Urothelium cell line (cell line): ENCODE results near the gene SPAG16.

Experiments
- DNase-seq: peaks from one replicate; pipeline ENCODE4 v3.0.0; 2011; ENCODE audit warnings: low spot score, mixed read lengths
- FAIRE-seq: peaks from 2 replicates; lab custom pipeline; 2011; peaks lifted over from hg19 to GRCh38; lab: Jason Lieb, UNC

Gene SPAG16

DNA sequence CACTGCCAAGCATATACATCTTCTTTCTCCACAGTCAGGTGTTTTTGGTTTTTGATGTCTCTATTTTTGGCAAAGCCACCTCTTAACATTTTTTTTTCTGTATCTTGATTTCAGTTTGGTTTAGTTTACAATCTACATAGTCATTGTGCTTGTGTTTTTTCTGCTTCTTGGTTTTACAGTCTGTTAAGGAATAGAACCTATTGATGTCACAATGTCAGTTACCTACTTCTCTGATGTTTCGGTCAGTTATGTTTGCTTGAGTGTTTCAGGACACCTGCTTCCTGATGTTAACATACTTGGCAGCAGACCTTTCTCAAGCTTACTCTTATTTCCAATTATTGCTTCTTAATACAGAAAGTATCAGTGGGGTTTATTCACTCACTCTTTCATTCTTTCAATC, 253.3 kb downstream of the SPAG16 start:
- FAIRE-seq (no peak), DNase-seq (no peak)

DNA sequence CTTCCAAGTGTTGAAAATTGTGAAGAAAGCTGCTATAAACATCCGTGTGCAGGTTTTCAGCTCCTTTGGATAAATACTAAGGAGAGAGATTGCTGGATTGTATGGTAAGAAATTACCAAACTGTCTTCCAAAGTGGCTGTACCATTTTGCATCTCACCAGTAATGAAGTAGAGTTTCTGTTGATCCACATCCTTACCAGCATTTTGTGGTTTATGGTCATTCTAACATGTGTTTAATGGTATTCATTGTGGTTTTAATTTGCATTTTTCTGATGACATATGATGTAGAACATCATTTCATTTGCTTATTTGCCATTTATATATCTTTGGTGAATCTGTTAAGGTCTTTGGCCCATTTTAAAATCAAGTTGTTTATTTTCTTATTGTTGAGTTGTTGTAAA, 260.7 kb downstream of the SPAG16 start:
- FAIRE-seq (no peak), DNase-seq (no peak)

DNA sequence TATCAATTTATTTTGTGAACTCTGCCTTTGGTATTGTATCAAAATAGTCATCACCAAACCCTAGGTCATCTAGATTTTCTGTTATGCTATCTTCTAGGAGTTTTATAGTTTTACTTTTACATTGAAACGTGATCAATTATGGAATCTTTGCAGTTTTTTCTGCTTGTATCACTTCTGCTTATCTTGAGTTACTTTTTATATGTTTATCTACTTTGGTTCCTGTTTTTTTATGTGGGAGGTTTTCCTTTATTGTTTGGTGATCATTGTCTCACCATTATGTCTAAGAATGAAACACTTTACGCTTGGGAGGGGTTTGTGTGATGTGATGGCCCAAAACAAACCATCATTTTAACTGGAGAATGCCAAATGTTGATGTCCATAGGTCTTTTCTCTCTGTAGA, 261.2 kb downstream of the SPAG16 start:
- DNase-seq (no peak), FAIRE-seq (no peak)

DNA sequence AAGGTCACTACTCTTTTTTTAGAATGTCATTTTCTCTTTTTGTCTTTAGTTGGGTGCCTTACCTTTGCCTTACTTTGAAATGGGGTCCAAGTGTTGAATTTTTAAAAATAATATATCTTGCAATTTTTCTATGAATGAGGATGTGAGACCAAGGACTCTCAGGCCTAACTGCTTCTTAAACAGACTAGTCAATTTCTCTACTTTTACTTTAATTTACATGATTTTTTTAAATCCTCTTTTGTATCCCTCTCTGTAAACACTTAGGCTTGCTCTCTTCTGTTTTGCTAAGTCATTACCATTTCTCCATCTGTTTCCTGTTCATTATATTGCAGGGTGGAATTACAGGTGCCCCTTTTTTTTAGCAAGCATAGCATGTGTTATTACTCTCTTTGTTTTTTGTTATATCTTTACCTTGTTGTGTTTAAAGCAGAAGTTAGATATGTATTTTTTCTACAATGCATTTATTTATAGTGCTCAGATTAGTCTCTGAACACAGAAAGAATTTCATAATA, 261.8 kb downstream of the SPAG16 start:
- FAIRE-seq = no peak
- DNase-seq = no peak

DNA sequence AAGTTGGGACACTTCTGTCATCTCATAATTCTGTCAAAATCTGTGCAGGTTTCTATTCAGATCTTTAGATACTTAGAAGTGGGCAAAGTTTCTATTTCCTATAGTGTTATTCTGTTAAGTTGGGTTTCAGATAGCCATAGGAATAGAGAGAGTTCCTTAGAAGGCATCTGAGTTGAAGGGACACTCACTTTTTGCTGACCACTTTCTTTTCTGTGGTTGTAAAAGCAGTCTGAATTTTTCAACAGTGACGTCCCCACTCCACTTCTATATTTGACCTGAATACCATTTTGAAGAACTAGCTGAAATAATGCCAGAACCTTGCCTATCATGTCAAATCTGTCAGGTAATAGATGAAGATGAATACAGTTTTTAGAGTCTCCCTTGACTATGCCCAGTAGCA, 267.3 kb downstream of the SPAG16 start:
- no peak for FAIRE-seq
- DNase-seq = no peak

DNA sequence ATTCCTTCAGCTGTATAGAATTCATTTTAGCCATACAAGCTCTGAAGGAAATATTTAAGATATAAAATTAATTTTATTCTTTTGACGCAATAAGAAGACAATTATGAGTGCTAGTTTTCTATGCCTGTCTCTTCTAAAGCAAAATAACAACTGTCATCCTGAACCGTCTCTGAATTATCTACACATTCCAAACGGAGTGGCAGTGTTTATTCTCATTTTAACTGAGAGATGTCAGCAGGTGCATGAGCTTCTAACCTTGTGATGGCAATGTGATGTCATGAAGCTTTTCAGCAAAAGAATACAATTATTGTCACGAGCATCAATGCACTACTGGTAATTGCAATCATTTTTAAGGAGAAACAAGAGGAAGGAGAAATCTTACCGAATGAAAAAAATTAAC, 274.8 kb downstream of the SPAG16 start:
- DNase-seq (no peak), FAIRE-seq (no peak)

DNA sequence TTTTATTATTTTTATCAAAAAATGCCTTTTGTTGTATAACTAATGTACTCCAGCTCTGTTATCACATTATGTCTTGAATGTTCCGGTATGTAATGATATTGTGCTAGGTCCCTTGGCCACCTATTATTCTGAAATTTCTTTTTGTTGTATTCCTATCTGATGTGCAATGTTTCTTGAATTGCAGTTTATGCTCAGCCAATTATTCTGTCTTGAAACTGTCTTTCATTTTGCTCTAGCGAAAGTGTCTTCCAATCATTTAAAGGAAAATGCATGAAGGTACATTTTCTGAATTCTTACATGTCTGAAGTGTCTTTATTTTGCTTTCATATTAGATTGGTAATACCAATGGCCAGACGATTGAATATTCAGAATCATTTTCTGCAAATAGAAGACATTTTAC, 277.5 kb downstream of the SPAG16 start:
- DNase-seq = no peak
- no peak for FAIRE-seq

DNA sequence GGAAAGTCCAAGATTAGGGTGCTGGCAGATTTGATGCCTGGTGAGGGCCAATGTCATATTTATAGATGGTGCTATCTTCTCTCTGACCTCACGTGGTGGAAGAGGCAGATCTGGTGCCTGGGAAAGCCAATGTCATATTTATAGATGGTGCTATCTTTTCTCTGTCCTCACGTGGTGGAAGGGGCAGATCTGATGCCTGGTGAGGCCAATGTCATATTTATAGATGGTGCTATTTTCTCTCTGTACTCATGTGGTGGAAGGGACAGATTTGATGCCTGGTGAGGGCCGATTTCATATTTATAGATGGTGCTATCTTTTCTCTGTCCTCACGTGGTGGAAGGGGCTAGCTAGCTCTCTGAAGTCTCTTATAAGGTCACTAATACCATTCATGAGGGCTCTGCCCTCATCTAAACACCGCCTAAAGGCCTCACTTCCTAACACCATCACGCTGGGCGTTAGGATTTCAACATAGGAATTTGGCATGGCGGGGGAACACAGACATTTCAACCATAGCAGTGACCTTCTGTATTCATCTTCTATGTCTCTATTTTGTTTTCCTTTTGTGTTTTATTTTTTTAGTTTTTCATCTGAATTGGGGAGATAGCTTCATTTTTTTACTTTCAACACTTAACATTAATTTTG, 278.4 kb downstream of the SPAG16 start:
- FAIRE-seq (no peak), DNase-seq (no peak)

DNA sequence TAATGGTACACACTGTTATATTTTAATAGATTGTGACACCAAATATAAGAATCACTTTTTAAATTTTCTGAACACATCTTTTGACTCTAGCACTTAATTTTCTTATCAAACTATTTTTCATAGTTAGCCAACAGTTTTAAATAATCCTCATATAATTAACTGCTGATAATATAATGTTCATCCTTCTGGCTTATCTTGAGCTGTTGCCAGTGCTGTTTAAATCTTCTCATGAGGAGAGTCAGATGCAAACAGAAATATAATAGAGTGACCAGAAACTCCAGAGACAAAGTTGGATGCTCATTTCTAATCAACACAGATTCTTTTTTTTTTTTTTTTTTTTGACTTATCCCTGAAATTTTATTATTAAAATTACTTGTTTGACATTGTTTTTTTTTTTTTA, 282.6 kb downstream of the SPAG16 start:
- FAIRE-seq (no peak), DNase-seq (no peak)

DNA sequence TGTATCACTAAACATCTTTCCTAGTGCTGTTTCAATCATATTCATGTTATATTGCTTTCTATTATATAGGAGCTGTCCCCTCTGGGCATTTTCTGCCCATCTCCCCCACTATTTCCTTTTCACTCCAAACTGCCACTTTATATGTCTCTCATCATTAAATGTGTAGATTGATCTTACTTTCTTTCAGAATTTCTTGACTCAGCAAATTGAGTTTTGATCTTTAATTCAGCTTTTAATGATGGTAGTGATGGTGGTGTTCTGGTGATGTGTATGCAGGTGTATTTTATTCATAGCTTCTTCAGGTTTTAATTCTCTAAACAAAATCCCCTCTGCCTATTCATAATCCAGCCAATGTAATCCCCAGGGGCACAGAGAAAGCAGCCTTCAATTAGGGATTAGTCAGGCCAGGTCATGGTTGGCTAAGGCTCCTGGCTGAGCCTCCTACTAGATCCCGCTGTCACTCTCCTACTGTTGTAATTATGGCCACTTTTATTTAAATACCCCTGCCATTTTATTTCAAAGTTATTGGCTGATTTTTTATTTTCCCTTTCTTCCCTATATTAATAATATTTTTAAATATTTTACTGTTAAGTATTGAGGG, 325.4 kb downstream of the SPAG16 start:
- FAIRE-seq (no peak), DNase-seq (no peak)

DNA sequence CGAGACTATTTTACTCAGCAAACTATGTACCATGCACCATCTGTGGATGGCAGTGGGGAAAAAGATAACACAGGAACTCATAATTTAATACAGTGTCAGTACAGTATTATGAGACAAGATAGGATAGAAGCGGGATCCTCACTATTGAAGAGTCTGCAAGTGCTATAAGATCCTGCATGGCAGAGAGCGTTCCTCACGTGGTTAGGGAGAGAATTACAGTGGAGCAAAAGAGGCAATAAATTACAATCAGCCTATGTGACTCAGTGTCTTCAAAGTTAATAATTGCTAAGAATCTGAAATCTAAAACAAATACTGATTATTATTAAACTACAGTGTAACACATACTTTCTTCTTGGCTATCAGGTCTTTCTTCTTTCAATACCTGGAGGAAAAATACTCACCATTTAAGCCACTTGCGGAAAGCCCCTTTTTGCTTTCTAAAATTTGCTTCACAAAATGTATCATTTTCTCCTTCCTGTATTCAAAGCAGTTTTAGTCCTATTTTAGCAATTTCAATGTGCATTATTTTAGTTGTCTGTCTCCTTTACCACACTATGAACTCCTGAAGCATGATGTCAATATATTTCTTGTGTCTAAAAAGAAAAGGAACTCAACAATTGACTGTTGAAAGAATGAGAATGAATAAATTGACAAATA, 342.9 kb downstream of the SPAG16 start:
- no peak for DNase-seq
- FAIRE-seq = no peak

DNA sequence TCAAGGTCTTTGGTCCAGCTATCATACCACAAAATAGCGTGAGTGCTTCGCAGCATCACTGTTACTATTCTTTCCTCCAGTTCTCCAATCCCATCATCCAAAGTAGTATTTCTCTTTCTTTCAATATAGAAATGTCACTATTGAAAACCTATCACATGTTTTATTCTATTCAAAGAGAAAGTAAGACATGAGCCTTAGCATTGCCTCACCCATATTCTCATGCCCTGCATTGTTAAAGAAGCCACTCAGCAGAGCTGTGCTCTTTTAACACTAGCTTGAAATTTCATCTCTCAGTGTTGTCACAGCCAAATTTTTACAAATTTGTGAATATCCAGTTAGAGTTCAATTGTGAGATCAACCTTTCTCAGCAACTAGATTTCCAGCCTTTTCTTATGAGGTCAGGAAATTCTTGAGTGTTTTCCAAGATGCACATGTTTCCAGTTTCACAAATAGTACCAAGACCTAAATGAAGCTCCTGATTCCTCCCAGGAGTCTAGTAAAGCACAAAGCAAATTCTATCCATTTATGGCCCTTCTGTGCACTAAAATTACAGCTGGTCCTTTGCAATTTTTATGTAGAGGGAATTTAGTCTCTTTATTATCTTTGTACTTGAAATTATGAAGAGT, 343.7 kb downstream of the SPAG16 start:
- DNase-seq = no peak
- FAIRE-seq = no peak

DNA sequence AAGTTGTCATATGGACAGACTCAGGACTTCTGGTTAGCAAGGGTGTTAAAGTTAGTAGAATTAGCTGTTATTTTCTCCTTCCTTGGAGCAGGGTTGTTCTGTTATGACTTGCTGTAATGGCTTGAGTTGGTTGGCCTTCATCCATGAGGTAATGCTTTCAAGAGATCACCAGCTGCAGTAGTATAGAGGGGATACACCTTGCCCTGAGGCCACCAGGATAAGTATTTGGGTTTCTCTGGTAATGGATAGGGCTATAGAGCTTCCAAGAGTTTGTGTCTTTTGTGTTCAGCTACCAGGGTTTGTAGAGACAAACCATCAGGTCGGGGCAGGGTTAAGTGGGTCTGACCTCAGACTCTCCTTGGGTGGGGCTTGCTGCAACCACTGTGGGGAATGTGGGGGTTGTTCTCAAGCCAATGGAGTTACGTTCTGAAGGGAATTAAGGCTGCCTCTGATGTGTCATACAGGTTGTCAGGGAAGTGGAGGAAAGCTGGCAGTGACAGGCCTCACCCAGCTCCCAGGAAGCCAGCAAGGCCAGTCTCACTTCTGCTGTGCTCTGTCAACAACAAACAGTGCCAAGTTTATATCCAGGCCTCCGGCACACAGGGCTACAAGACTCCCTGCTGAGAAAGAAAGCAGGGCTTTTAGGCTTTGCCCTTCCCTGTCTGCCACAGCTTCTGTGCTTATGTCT, 356.6 kb downstream of the SPAG16 start:
- FAIRE-seq (no peak), DNase-seq (no peak)

DNA sequence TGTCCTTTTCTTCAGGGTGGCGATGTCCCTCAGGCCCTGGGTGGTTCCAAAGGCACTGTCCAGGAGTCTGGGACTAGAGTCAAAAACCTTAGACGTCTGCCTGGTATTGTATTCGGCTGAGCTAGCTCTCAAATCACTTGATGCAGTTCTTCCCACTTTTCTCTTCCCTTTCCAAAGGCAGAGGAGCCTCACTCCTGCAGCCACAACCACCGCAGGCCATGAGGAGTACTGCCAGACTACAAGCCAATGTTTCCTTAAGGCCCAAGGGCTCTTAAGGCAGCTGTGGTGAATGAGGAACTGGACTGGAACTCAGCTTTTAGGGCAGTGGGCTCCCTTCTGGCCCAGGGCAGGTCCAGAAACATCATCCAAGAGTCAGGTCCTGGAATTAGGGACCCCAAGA, 360.7 kb downstream of the SPAG16 start:
- DNase-seq (no peak), FAIRE-seq (no peak)

DNA sequence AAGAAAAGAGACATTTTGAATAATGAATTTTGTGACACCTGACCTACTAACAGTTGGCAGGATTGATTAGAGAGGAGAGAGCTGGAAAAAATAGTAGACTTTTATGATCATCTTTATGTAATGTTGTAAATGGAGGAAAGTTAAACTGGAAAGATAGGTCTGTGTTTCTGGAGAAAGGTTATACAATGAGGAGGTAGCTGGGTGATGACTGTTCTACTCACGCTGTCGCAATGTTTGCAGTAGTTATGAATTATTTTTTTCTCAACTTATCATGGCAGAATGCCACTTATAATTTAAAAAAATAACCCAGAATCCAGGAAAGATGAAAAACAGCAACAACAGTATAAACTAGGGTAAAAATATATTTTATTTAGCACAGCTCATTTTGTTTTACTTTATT, 364.9 kb downstream of the SPAG16 start:
- FAIRE-seq (no peak), DNase-seq (no peak)

DNA sequence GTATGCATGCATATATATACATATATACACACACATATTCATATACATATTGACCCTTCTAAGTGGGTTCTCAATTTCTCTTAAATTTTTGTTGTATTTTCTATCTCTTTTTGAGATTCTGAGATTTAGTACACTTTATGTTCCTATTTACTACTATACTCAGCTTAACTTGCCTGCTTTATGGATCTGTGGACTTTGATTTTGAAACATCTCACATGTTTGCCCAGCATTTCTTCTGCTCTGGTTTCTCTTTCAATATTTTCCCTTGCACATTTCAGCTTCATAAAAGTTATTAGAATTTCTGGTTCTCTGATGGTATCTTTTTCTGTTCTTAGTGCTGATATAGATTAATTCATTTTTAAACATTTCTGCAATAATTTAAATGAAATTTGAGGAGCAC, 380.6 kb downstream of the SPAG16 start:
- DNase-seq = no peak
- FAIRE-seq = no peak

DNA sequence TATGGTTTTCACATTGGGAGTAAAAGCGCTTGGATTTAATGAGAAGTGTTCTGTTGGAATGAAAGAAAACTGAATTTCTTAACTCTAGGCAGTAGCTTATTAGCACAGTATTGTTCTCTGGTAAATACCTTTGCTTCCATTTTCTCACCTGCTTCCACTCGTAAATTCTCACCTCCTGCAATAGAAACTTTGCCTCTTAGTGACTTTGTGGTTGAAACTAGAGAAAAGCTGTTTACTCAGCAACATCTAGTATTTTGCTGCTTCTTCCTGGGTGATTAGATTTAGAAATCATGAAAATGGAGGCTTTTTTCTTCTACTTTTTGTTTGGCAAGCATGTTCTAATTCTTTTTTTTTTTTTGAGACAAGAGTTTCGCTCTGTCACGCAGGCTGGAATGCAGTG, 385.4 kb downstream of the SPAG16 start:
- FAIRE-seq (no peak), DNase-seq (no peak)

DNA sequence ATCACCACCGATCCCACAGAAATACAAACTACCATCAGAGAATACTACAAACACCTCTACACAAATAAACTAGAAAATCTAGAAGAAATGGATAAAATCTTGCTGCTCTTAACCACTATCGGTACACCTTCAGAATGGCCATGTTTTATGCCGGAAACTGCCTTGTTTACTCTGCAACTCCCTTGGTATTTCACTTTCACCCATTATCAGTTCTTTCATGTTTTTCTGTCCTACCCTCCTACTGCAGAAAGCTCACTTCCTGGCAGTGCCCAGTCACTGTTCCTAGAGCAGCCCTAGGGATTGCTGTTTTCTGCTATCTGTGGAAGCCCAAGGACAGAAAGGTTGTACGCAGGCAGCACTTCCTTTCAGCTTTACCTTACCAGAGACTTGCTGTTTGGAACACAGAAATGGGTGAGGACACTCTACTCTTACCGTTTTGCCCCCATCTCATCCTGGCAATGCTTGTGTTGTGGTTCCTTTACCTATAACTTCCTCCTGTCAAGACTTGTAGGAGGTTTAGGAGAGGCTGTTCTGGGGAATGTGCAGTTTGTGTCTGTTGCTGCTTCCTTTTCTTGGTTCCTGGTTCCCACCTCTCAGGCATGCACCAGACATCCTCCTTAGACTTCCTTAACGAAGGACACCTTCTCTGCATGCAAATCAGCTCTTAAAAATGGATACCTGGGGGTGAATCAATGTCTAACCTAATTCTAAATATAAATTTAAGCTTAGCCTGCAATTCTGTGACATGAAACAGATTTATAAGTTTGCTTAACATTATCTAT, 394.4 kb downstream of the SPAG16 start:
- FAIRE-seq (no peak), DNase-seq (peak; percentile 2)

DNA sequence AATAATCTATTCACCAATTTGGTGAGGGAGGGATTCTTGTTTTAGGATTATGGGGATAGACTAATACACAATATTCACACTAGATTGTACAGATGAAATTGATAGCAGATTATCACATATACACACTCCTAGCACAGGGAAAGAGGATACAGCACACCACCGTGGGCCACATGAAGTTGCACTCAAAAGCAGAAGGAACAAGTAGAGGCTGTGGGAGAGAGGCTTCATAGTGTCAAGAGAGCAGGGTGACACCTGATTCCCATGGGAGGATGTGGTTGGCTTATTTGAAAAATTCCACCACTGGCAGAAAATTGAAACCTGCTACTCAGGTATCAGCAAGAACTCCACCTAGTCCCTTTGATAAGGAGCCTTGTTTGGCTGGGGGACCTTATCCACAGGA, 395.6 kb downstream of the SPAG16 start:
- DNase-seq (no peak), FAIRE-seq (no peak)

DNA sequence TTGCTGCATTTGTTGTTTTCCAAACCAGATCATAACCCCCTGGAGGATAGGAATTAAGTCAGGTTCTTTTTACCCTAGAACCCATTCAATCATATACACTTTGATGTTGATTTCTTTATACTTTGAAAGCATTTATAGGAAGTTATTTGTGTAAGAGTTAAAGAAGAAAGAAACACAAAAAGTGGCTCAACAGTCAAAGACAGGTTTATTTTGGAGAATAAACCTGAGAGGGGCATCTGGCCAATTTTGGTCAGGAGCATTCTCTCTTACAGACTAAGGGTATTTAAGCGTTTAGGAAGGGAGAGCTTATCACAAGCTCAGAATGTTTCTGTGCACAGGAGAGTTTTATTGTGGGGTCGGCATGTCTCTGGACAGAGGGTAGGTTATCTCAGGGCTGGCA, 398.0 kb downstream of the SPAG16 start:
- FAIRE-seq = no peak
- DNase-seq = no peak

DNA sequence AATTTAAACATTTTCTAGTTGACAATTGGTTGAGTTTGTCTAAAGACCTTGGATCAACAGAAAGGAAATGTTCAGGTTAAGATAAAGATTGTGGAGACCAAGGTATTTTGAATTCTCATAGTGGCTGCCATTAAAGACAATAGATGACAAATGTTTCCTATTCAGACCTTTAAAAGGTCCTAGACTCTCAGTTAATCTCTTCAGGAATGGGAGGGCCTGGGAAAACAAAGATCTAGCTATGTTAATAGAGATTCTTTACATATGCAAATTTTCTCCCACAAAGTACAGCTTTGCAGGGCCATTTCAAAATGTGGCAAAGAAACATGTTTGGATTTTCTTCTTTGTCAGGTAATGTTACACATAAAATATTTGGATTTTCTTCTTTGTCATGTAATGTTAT, 403.9 kb downstream of the SPAG16 start:
- DNase-seq = no peak
- no peak for FAIRE-seq
